ENCODE measurements around the gene GLT1D1.

Gene GLT1D1

DNA sequence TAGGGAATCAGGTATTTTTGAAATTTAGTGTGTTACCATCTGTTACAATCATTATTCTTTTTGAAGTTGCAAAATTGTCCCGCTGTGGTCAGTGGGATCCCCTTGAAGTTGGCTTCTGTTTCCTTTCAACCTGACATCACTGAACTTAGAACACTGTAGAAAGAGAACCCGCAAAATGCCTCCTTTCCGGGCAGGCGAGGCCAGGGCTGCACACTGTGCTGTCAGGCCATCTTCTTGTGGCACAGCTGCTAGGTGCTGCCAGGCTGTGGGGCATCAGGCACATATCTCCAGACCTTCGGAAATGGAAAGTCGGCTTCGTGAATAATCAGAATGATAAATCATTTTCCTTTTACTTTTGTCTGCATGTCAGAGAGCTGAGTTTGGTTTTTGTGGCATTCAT, 103.5 kb downstream of the GLT1D1 start:
- H3K27me3 ChIP-seq (ENCODE audit: control insufficient read depth in 1 of 2, insufficient read depth in 2 of 2, low read length in 2 of 2): no peaks in the 10 kb centered on the region
- no peak overlapping the region for H3K27ac ChIP-seq (ENCODE audit: low read depth, low read length)
- no peak overlapping the region for H3K9ac ChIP-seq (ENCODE audit: low read length)
- H3K36me3 ChIP-seq (ENCODE audit: insufficient read depth, low read length): no peaks in the 10 kb centered on the region
- no peaks in the 10 kb centered on the region for H3K4me1 ChIP-seq (ENCODE audit: insufficient read depth, low read length)
- no peaks in the 10 kb centered on the region for H3K9me3 ChIP-seq (ENCODE audit: low read length)
- no peak overlapping the region for H3K4me3 ChIP-seq (ENCODE audit: low read depth in 1 of 2, low read length in 2 of 2)

GRCh38 chr12:128959901-128960300, 106.6 kb downstream of the GLT1D1 start:
- Histone ChIP-seq H3K9ac (ENCODE audit: low read length) (no peak overlapping the region), H3K4me1 (ENCODE audit: insufficient read depth, low read length) (no peaks in the 10 kb centered on the region), H3K27ac (ENCODE audit: low read depth, low read length) (no peak overlapping the region), H3K27me3 (ENCODE audit: control insufficient read depth in 1 of 2, insufficient read depth in 2 of 2, low read length in 2 of 2) (no peaks in the 10 kb centered on the region), H3K4me3 (ENCODE audit: low read depth in 1 of 2, low read length in 2 of 2) (no peak overlapping the region), H3K36me3 (ENCODE audit: insufficient read depth, low read length) (no peaks in the 10 kb centered on the region), H3K9me3 (ENCODE audit: low read length) (no peaks in the 10 kb centered on the region)

DNA sequence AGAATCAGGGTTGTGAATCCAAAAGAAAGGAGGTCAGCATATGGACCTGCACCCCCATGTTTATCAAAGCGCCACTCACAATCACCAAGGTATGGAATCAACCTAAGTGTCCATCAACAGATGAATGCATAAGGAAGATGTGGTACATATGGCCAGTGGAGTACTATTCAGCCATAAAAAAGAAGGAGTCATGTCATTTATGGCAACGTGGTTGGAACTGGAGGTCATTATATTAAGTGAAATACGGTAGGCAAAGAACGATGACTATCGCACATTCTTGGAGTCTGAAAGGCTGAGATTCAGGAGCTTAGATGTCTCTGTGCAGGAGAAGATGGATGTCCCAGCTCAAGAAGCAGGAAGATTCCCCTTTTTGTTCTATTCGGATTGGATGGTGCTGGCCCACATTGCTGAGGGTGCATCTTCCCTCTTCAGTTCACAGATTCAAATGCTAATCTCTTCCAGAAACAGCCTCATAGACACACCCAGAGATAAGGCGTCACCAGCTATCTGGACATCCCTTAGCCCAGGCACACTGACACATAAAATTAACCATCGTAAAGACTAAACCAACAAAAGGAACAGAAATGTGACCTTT, 108.1 kb downstream of the GLT1D1 start:
- Histone ChIP-seq H3K9ac (ENCODE audit: low read length) (no peak overlapping the region), H3K27me3 (ENCODE audit: control insufficient read depth in 1 of 2, insufficient read depth in 2 of 2, low read length in 2 of 2) (no peaks in the 10 kb centered on the region), H3K4me3 (ENCODE audit: low read depth in 1 of 2, low read length in 2 of 2) (no peak overlapping the region), H3K27ac (ENCODE audit: low read depth, low read length) (no peak overlapping the region), H3K36me3 (ENCODE audit: insufficient read depth, low read length) (no peaks in the 10 kb centered on the region), H3K9me3 (ENCODE audit: low read length) (no peaks in the 10 kb centered on the region), H3K4me1 (ENCODE audit: insufficient read depth, low read length) (no peaks in the 10 kb centered on the region)

- Histone ChIP-seq H3K27ac (ENCODE audit: low read depth, low read length) (no peak overlapping the region), H3K4me1 (ENCODE audit: insufficient read depth, low read length) (no peaks in the 10 kb centered on the region), H3K4me3 (ENCODE audit: low read depth in 1 of 2, low read length in 2 of 2) (no peak overlapping the region), H3K9ac (ENCODE audit: low read length) (no peak overlapping the region), H3K9me3 (ENCODE audit: low read length) (no peaks in the 10 kb centered on the region), H3K27me3 (ENCODE audit: control insufficient read depth in 1 of 2, insufficient read depth in 2 of 2, low read length in 2 of 2) (no peaks in the 10 kb centered on the region), H3K36me3 (ENCODE audit: insufficient read depth, low read length) (no peaks in the 10 kb centered on the region)
Observed at GRCh38 chr12:128961957-128962356, 108.7 kb downstream of the GLT1D1 start.

GRCh38 chr12:128966203-128966810, 113.0 kb downstream of the GLT1D1 start:
- Histone ChIP-seq H3K36me3 (ENCODE audit: insufficient read depth, low read length) (no peaks in the 10 kb centered on the region), H3K27ac (ENCODE audit: low read depth, low read length) (no peak overlapping the region), H3K4me1 (ENCODE audit: insufficient read depth, low read length) (no peaks in the 10 kb centered on the region), H3K9ac (ENCODE audit: low read length) (no peak overlapping the region), H3K27me3 (ENCODE audit: control insufficient read depth in 1 of 2, insufficient read depth in 2 of 2, low read length in 2 of 2) (peaks cover 0 to 5% of the 10 kb centered on the region in 2 donors), H3K9me3 (ENCODE audit: low read length) (no peaks in the 10 kb centered on the region), H3K4me3 (ENCODE audit: low read depth in 1 of 2, low read length in 2 of 2) (no peak overlapping the region)

GRCh38 chr12:128968668-128969067, 115.4 kb downstream of the GLT1D1 start:
- H3K27me3 ChIP-seq (ENCODE audit: control insufficient read depth in 1 of 2, insufficient read depth in 2 of 2, low read length in 2 of 2): peaks cover 0 to 10% of the 10 kb centered on the region in 2 donors
- no peak overlapping the region for H3K9ac ChIP-seq (ENCODE audit: low read length)

GRCh38 chr12:128969480-128970055, 116.3 kb downstream of the GLT1D1 start:
- Histone ChIP-seq H3K27me3 (ENCODE audit: control insufficient read depth in 1 of 2, insufficient read depth in 2 of 2, low read length in 2 of 2) (peaks cover 0 to 10% of the 10 kb centered on the region in 2 donors), H3K9me3 (ENCODE audit: low read length) (no peaks in the 10 kb centered on the region), H3K9ac (ENCODE audit: low read length) (no peak overlapping the region), H3K36me3 (ENCODE audit: insufficient read depth, low read length) (no peaks in the 10 kb centered on the region), H3K4me1 (ENCODE audit: insufficient read depth, low read length) (no peaks in the 10 kb centered on the region), H3K27ac (ENCODE audit: low read depth, low read length) (no peak overlapping the region), H3K4me3 (ENCODE audit: low read depth in 1 of 2, low read length in 2 of 2) (no peak overlapping the region)

More at GRCh38 chr12:128968668-128969067, 115.4 kb downstream of the GLT1D1 start:
- Histone ChIP-seq H3K4me1 (ENCODE audit: insufficient read depth, low read length) (no peaks in the 10 kb centered on the region), H3K4me3 (ENCODE audit: low read depth in 1 of 2, low read length in 2 of 2) (no peak overlapping the region), H3K9me3 (ENCODE audit: low read length) (no peaks in the 10 kb centered on the region), H3K36me3 (ENCODE audit: insufficient read depth, low read length) (no peaks in the 10 kb centered on the region), H3K27ac (ENCODE audit: low read depth, low read length) (no peak overlapping the region)

- Histone ChIP-seq H3K27me3 (ENCODE audit: control insufficient read depth in 1 of 2, insufficient read depth in 2 of 2, low read length in 2 of 2) (peaks cover 0 to 13% of the 10 kb centered on the region in 2 donors), H3K4me3 (ENCODE audit: low read depth in 1 of 2, low read length in 2 of 2) (no peak overlapping the region), H3K4me1 (ENCODE audit: insufficient read depth, low read length) (no peaks in the 10 kb centered on the region), H3K36me3 (ENCODE audit: insufficient read depth, low read length) (no peaks in the 10 kb centered on the region), H3K9me3 (ENCODE audit: low read length) (no peaks in the 10 kb centered on the region), H3K27ac (ENCODE audit: low read depth, low read length) (no peak overlapping the region), H3K9ac (ENCODE audit: low read length) (no peak overlapping the region)
Observed at GRCh38 chr12:128970110-128970509, 116.8 kb downstream of the GLT1D1 start.

DNA sequence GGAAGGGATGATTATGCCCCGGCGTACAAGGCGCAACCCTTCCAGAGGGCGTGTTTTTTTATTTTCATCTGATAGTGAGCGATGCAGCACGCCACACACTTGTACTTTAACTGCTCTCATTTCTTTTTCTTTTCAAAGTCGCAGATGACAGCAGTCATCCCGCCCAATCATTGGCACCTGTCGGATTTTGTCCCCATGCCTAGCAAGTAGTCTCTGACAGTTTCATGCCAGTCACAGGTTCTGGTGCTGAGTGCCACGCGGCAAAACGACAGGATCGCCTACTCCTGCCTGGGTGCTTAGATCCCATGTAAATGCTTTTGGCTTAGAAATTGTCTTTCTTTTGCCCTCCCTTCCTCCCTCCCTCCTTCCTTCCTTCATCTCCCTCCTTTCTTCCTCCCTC, 117.7 kb downstream of the GLT1D1 start:
- Histone ChIP-seq H3K9me3 (ENCODE audit: low read length) (no peaks in the 10 kb centered on the region), H3K36me3 (ENCODE audit: insufficient read depth, low read length) (no peaks in the 10 kb centered on the region), H3K4me1 (ENCODE audit: insufficient read depth, low read length) (no peaks in the 10 kb centered on the region), H3K27ac (ENCODE audit: low read depth, low read length) (no peak overlapping the region), H3K9ac (ENCODE audit: low read length) (no peak overlapping the region), H3K27me3 (ENCODE audit: control insufficient read depth in 1 of 2, insufficient read depth in 2 of 2, low read length in 2 of 2) (peaks cover 0 to 14% of the 10 kb centered on the region in 2 donors), H3K4me3 (ENCODE audit: low read depth in 1 of 2, low read length in 2 of 2) (no peak overlapping the region)

GRCh38 chr12:128971802-128972201, 118.5 kb downstream of the GLT1D1 start:
- H3K27me3 ChIP-seq (ENCODE audit: control insufficient read depth in 1 of 2, insufficient read depth in 2 of 2, low read length in 2 of 2): peaks cover 0 to 19% of the 10 kb centered on the region in 2 donors
- H3K36me3 ChIP-seq (ENCODE audit: insufficient read depth, low read length): no peaks in the 10 kb centered on the region

GRCh38 chr12:128973883-128974681, 120.8 kb downstream of the GLT1D1 start:
- Histone ChIP-seq H3K4me1 (ENCODE audit: insufficient read depth, low read length) (no peaks in the 10 kb centered on the region), H3K4me3 (ENCODE audit: low read depth in 1 of 2, low read length in 2 of 2) (no peak overlapping the region), H3K36me3 (ENCODE audit: insufficient read depth, low read length) (no peaks in the 10 kb centered on the region), H3K9ac (ENCODE audit: low read length) (no peak overlapping the region), H3K27me3 (ENCODE audit: control insufficient read depth in 1 of 2, insufficient read depth in 2 of 2, low read length in 2 of 2) (peaks cover 0 to 24% of the 10 kb centered on the region in 2 donors), H3K9me3 (ENCODE audit: low read length) (no peaks in the 10 kb centered on the region), H3K27ac (ENCODE audit: low read depth, low read length) (no peak overlapping the region)

More at GRCh38 chr12:128971802-128972201, 118.5 kb downstream of the GLT1D1 start:
- no peak overlapping the region for H3K27ac ChIP-seq (ENCODE audit: low read depth, low read length)
- H3K9me3 ChIP-seq (ENCODE audit: low read length): no peaks in the 10 kb centered on the region
- H3K4me1 ChIP-seq (ENCODE audit: insufficient read depth, low read length): no peaks in the 10 kb centered on the region
- H3K4me3 ChIP-seq (ENCODE audit: low read depth in 1 of 2, low read length in 2 of 2): no peak overlapping the region
- no peak overlapping the region for H3K9ac ChIP-seq (ENCODE audit: low read length)

All from muscle layer of colon (tissue), 2 donors.